Sigmoid colon (tissue), 4 donors: Measurements from ENCODE around the gene ZNF497.

Experiments used
- CTCF ChIP-seq, 4 experiments: fragments of 450-650 bp in 3 of 4; fragments of 200-600 bp in 1 of 4; IDR thresholded peaks; one replicate each; pipeline ENCODE4 v1.5.1; 2016 to 2019; ENCODE audit warnings: antibody characterized with exemption in 4 of 4, mild to moderate bottlenecking in 3 of 4, moderate library complexity in 2 of 4
- POLR2A ChIP-seq, 2 donors: fragments of 450-650 bp; IDR thresholded peaks; one replicate each; pipeline ENCODE4 v1.6.1; 2016; ENCODE audit warnings: antibody characterized with exemption in 2 of 2, mild to moderate bottlenecking in 2 of 2, moderate library complexity in 2 of 2
- POLR2AphosphoS5 ChIP-seq, 4 donors: sonication (generic); formaldehyde crosslinking; IDR thresholded peaks; one replicate each; pipeline ENCODE4 v1.6.1; 2017; ENCODE audit warnings: antibody characterized with exemption in 4 of 4

- TF ChIP-seq CTCF (IDR thresholded peaks at IDR 0.05) = no peak
- no peak for TF ChIP-seq POLR2AphosphoS5 (IDR thresholded peaks at IDR 0.05)
- no peak for TF ChIP-seq POLR2A (IDR thresholded peaks at IDR 0.05)
Observed at GRCh38 chr19:58351558-58351878, 11.0 kb downstream of the ZNF497 start.
